ENCODE data around the gene MELTF.
"Not testable (repeated sequence)": the region's sequence is repeated elsewhere in the genome, so short reads cannot be mapped to it uniquely, and the experiment has no call there.

The MELTF gene

GRCh38 chr3:197040658-197041057 is 11.0 kb upstream of the MELTF start:
- Histone ChIP-seq H3K9ac (ENCODE audit: insufficient read length) (no peak overlapping the region), H3K36me3 (ENCODE audit: insufficient read depth, low read length) (peaks cover 19% of the 10 kb centered on the region), H3K9me3 (ENCODE audit: low read depth, low read length) (no peaks in the 10 kb centered on the region), H3K27ac (no peak overlapping the region), H3K4me3 (no peak overlapping the region)
- no peak for DNase-seq (ENCODE audit: low read depth, low spot score)
- TF ChIP-seq EZH2 (IDR thresholded peaks at IDR 0.05) = no peak
- TF ChIP-seq FOXP2 (optimal IDR thresholded peaks at IDR 0.05; ENCODE audit: control extremely low read depth, extremely low read length, insufficient read depth) = no peak
- no peak for TF ChIP-seq POLR2AphosphoS5 (IDR thresholded peaks at IDR 0.05; ENCODE audit: borderline replicate concordance, low read depth, low read length)

DNA sequence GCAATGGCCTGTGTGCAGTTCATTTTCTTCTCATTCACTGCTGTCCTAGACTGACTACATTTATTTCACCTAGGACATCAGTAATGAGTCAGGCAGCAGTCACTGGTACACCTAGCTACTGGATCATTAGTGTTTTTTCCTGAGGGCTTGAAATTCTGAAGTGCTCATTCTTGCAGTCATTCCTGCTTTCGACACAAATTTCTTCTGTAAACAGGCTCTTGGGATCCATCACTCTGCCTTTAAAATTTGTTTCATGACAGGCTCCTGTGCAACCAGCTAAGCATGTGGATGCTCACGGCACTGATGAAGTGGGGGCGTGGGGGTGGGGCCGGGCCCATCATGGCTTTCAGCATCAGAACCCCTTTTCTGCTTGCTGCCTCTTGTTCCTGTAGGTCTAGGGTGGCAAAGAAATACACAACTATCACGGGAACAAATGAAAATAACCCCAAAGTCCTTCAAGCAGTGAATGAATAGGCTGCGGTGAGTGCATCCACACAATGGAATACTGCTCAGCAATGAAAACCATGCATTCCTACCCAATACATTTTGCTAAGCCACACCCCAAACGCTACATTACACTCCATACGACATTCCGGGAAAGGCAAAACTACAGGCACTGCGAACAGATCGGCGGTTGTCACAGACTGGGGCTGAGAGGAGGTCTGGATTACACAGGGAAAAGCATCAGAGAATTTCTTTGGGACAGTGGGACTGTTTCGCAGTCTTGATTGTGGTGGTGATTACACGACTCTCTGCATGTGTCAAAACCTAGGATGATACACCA is 9.3 kb upstream of the MELTF start:
- no peak for DNase-seq (ENCODE audit: low read depth, low spot score)
- no peaks in the 10 kb centered on the region for H3K9me3 ChIP-seq (ENCODE audit: low read depth, low read length)
- TF ChIP-seq EZH2 (IDR thresholded peaks at IDR 0.05) (no peak), POLR2AphosphoS5 (IDR thresholded peaks at IDR 0.05; ENCODE audit: borderline replicate concordance, low read depth, low read length) (no peak), FOXP2 (optimal IDR thresholded peaks at IDR 0.05; ENCODE audit: control extremely low read depth, extremely low read length, insufficient read depth) (no peak)

GRCh38 chr3:197035577-197035976 is 6.0 kb upstream of the MELTF start:
- H3K27ac ChIP-seq = peak overlapping the region; percentile 15; the same call in 1 of the 2 replicates
- no peak for DNase-seq (ENCODE audit: low read depth, low spot score)
- H3K9ac ChIP-seq (ENCODE audit: insufficient read length) = no peak overlapping the region
- no peaks in the 10 kb centered on the region for H3K36me3 ChIP-seq (ENCODE audit: insufficient read depth, low read length)
- no peak overlapping the region for H3K4me3 ChIP-seq
- TF ChIP-seq FOXP2 (optimal IDR thresholded peaks at IDR 0.05; ENCODE audit: control extremely low read depth, extremely low read length, insufficient read depth) (no peak), EZH2 (IDR thresholded peaks at IDR 0.05) (no peak), POLR2AphosphoS5 (IDR thresholded peaks at IDR 0.05; ENCODE audit: borderline replicate concordance, low read depth, low read length) (no peak)
- H3K9me3 ChIP-seq (ENCODE audit: low read depth, low read length) = no peaks in the 10 kb centered on the region

More for the DNA sequence above, 9.3 kb upstream of the MELTF start:
- Histone ChIP-seq H3K9ac (ENCODE audit: insufficient read length) (no peak overlapping the region), H3K27ac (no peak overlapping the region), H3K4me3 (no peak overlapping the region), H3K36me3 (ENCODE audit: insufficient read depth, low read length) (peaks cover 2% of the 10 kb centered on the region)

DNA sequence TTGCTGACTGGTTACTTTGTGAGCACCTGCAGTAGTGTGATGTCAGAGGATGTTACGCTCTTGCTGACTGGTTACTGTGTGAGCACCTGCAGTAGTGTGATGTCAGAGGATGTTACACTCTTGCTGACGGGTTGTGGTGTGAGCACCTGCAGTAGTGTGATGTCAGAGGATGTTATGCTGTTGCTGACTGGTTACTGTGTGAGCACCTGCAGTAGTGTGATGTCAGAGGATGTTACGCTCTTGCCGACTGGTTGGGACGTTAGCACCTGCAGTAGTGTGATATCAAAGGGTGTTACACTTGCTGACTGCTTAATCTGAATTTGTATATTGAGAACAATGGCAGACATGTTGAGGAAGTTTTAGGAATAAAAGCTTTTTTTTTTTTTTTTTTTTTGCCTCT is 5.2 kb upstream of the MELTF start:
- H3K9ac ChIP-seq (ENCODE audit: insufficient read length); H3K27ac ChIP-seq; H3K9me3 ChIP-seq (ENCODE audit: low read depth, low read length); DNase-seq (ENCODE audit: low read depth, low spot score); H3K36me3 ChIP-seq (ENCODE audit: insufficient read depth, low read length); H3K4me3 ChIP-seq: not testable (repeated sequence)

GRCh38 chr3:197033764-197034163 is 4.1 kb upstream of the MELTF start:
- not testable (repeated sequence) for H3K36me3 ChIP-seq (ENCODE audit: insufficient read depth, low read length); H3K9ac ChIP-seq (ENCODE audit: insufficient read length); H3K4me3 ChIP-seq; DNase-seq (ENCODE audit: low read depth, low spot score); H3K9me3 ChIP-seq (ENCODE audit: low read depth, low read length); H3K27ac ChIP-seq

- no peaks in the 10 kb centered on the region for H3K9me3 ChIP-seq (ENCODE audit: low read depth, low read length)
- no peak for DNase-seq (ENCODE audit: low read depth, low spot score)
- H3K9ac ChIP-seq (ENCODE audit: insufficient read length) = no peak overlapping the region
- H3K36me3 ChIP-seq (ENCODE audit: insufficient read depth, low read length) = no peaks in the 10 kb centered on the region
- H3K4me3 ChIP-seq = no peak overlapping the region
- no peak overlapping the region for H3K27ac ChIP-seq
- TF ChIP-seq EZH2 (IDR thresholded peaks at IDR 0.05) (no peak), FOXP2 (optimal IDR thresholded peaks at IDR 0.05; ENCODE audit: control extremely low read depth, extremely low read length, insufficient read depth) (no peak), POLR2AphosphoS5 (IDR thresholded peaks at IDR 0.05; ENCODE audit: borderline replicate concordance, low read depth, low read length) (no peak)
Measured at GRCh38 chr3:197031315-197032285, 2.0 kb upstream of the MELTF start.

GRCh38 chr3:197030379-197031314 is 1.0 kb upstream of the MELTF start:
- no peak for TF ChIP-seq EZH2 (IDR thresholded peaks at IDR 0.05)
- TF ChIP-seq POLR2AphosphoS5 (IDR thresholded peaks at IDR 0.05; ENCODE audit: borderline replicate concordance, low read depth, low read length) = no peak
- Histone ChIP-seq H3K9ac (ENCODE audit: insufficient read length) (no peak overlapping the region), H3K9me3 (ENCODE audit: low read depth, low read length) (no peaks in the 10 kb centered on the region), H3K36me3 (ENCODE audit: insufficient read depth, low read length) (no peaks in the 10 kb centered on the region), H3K27ac (no peak overlapping the region), H3K4me3 (no peak overlapping the region)
- DNase-seq (ENCODE audit: low read depth, low spot score) = no peak
